Panc1 (cell line): Measurements from ENCODE around the gene MTX1.

Experiments
- CTCF ChIP-seq: fragments of 450-650 bp; IDR thresholded peaks from 2 replicates; pipeline ENCODE4 v1.5.1; 2017; ENCODE audit warnings: mild to moderate bottlenecking
- POLR2AphosphoS5 ChIP-seq: IDR thresholded peaks from 2 replicates; pipeline ENCODE4 v1.6.1; 2012; ENCODE audit warnings: mild to moderate bottlenecking, low read depth, low read length, moderate library complexity
- REST ChIP-seq, 2 experiments: IDR thresholded peaks; 2 replicates each; pipeline ENCODE4 v1.6.1; 2011 to 2012; ENCODE audit warnings: low read depth in 2 of 2, control low read depth in 1 of 2, low read length in 1 of 2, mild to moderate bottlenecking in 1 of 2, moderate library complexity in 1 of 2; ENCODE audit not compliant: insufficient read depth in 1 of 2
- SIN3A ChIP-seq: IDR thresholded peaks from 2 replicates; pipeline ENCODE4 v1.6.1; 2012; ENCODE audit warnings: low read depth, mild to moderate bottlenecking, low read length, moderate library complexity, borderline replicate concordance; ENCODE audit not compliant: insufficient read depth
- TCF7L2 ChIP-seq: IDR thresholded peaks from 2 replicates; pipeline ENCODE4 v1.6.1; 2011; ENCODE audit warnings: mild to moderate bottlenecking, low read depth, low read length, inconsistent platforms

GRCh38 chr1:155166471-155167165 lies 41.9 kb upstream of the MTX1 start:
- TF ChIP-seq CTCF (no peak), TCF7L2 (no peak), POLR2AphosphoS5 (no peak), REST (IDR thresholded peaks at IDR 0.05; ENCODE audit: insufficient read depth in 1 of 2, low read depth in 2 of 2, low read length in 1 of 2) (no peak), SIN3A (no peak)
